SHP77 treated with DMSO at 0.1 percent for 48 hours (cell line): ENCODE data around the gene CFAP20.
"Not testable (repeated sequence)": the region's sequence is repeated elsewhere in the genome, so short reads cannot be mapped to it uniquely, and the experiment has no call there.

Source experiments
- DNase-seq: peaks from one replicate; lab custom pipeline; 2025; lab: John Stamatoyannopoulos, UW

CFAP20 gene

DNA sequence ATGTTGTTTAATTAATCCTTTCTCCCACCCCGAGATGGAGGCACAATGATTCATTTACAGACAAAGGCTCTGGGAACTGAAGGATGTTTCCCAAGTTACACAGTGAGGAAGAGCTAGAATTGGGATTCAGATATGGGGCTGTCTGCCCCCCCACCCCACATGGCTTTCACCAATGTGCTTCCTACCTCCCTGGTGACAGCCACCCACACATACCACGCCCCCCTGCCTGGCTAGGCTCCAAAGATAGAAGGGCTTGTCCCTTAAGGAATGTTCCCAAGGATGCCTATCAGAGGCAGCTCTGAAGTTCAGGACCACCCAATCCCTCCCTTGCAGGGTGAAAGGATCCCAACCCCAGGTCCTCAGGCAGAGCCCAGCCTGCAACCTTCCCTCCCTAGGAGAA, 32.9 kb downstream of the CFAP20 start:
- DNase-seq, result no peak

DNA sequence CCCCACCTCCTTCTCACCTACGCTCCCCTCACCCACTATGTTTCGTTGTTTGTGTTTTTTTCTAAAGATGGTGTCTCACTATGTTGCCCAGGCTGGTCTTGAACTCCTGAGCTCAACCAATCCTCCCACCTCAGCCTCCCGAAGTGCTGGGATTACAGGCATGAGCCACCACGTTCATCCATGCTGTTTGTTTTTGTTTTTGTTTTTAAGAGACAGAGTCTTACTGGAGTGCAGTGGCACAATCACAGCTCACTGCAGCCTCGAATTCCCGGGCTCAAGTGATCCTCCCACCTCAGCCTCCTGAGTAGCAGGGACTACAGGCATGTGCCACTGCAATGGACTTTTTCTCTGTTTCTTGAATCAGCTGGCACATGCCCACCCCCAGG, 33.6 kb downstream of the CFAP20 start:
- not testable (repeated sequence) for DNase-seq

DNA sequence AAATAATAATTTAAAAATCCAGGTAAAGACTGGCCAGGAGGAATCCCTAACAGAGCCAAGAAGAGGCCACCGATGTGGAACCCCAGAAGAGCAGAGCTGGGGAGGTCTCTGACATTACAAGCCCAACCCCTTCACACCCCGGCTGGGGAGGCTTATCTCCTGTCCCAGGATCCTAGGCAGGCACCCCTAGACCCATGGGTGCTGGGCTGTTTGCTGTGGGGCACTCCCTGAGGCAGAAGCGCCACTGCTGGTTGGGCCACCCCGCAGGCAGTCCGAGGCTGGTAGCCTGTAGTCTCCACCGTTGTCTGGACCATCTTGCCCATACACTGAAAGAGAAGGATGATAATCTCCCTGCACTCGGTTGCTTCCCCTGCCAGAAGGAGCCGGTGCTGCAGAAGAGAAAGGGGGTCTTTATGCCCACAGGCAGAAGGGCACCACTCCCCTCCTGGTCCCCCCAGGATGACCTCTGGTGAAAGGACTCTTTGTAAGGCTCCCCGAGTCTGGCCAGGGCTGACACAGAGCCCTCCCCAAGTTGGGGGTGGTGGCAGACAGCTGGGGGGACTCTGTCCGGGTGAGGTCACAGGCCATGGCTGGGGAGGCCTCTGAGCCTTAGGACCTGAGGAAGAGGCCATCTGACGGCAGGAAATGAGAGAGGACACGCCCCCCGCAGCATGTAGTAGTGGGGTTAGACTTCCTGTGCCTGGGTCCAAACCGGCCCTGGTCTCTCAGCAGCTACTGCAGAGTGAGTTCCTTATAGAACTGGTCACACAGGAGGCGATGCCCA, 34.2 kb downstream of the CFAP20 start:
- DNase-seq, result no peak

DNA sequence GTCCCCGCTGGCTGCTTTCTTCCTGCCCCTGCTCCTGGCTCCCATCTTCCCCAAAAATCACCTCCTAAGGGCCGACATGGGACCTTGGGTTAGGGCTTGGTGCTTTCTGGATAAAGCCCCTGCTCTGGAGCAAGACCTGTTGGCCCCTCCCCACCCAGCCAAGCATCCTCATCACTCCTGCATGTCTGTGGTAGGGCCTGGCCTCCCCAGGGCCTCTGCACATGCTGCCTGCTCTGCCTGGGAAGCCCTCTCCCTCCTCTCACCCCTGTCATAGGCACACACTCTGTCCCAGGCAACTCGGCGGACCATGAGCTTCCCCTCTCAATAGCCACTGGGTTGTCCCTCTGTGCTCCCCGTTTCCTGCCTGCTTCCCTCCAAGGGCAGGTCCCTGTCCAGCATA, 35.2 kb downstream of the CFAP20 start:
- DNase-seq, result no peak

DNA sequence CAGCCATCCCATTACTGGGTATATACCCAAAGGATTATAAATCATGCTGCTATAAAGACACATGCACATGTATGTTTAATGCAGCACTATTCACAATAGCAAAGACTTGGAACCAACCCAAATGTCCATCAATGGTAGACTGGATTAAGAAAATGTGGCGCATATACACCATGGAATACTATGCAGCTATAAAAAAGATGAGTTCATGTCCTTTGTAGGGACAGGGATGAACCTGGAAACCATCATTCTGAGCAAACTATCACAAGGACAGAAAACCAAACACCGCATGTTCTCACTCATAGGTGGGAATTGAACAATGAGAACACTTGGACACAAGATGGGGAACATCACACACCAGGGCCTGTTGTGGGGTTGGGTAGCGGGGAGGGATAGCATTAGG, 38.8 kb downstream of the CFAP20 start:
- not testable (repeated sequence) for DNase-seq

DNA sequence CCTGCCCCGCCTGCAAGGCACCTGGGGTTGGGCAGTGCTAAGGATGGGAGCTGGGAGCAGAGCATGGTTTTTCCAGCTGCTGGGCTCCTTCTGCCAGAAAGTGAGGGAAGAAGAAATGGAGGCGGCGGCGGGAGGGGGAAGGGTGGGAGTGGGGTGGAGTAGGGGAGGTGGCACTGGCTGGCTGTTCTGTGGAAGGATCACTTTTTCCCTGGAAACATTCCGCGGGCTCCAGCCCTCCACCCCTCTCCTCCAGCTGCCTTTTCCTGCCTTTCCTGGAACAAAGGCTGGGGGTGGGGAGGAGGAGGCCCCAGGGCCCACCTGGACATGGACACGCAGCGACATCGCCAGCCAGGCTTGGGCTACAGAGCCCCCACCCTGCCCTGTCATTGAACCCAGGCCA, 41.1 kb downstream of the CFAP20 start:
- no peak for DNase-seq

DNA sequence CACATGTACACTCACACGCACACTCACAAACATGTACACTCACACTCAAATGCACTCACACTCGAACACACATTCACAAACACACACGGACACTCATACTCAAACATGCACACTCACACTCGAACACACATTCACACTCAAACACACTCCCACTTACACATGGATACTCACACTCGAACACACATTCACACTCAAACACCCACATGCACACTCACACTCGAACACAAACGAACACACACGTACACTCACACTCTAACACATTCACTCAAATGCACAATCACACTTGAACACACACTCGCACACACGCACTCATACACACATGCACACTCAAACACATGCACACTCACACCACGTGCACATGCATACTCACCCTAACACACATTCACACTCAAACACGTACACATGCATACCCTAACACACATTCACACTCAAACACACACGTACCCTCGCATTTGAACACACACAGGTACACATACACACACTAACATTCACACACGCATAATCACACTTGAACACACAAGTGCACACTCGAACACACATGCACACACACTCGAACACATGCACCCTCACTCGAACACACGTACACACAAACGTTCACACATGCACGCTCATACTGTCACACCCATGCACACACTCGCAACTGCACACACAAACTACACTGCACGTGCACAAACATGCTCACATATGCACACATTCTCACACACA, 41.8 kb downstream of the CFAP20 start:
- no peak for DNase-seq

DNA sequence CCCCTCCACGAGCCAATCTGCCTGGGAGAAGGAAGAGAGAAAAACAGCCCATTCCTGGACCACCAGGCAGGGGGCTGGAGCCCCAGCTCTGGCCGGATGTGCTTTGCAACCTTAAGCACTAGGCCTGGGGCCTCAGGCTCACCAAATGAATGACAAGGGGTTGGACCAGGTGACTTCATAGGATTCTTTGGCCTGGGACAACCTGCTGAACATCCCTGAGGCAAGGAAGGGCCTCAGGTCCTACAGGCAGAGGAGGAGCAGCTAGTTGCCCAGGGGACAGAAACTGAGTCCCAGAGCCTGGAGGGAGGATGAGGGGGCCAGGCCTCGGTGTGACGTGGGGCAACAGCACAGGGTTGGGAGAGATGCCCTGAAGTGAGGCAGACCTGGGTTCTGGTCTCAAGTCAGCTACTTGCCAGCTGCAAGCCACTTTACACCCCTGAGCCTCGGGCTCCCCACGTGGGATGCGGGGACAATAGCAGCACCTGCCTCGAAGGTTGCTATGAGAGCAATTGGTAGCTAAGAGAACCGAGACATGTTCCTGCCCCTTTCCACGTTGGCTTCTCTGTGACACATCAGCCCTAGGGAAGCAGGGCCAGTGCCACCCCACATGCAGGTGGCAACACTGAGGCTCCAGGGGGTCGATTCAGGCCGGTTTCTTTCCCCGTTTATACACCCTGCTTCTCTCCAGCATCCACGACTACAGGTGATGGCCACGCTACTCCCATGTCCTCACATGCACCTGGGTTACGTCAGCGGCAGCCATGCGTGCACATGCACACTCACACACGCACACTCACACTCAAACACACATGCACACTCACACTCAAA, 42.6 kb downstream of the CFAP20 start:
- DNase-seq, result no peak

DNA sequence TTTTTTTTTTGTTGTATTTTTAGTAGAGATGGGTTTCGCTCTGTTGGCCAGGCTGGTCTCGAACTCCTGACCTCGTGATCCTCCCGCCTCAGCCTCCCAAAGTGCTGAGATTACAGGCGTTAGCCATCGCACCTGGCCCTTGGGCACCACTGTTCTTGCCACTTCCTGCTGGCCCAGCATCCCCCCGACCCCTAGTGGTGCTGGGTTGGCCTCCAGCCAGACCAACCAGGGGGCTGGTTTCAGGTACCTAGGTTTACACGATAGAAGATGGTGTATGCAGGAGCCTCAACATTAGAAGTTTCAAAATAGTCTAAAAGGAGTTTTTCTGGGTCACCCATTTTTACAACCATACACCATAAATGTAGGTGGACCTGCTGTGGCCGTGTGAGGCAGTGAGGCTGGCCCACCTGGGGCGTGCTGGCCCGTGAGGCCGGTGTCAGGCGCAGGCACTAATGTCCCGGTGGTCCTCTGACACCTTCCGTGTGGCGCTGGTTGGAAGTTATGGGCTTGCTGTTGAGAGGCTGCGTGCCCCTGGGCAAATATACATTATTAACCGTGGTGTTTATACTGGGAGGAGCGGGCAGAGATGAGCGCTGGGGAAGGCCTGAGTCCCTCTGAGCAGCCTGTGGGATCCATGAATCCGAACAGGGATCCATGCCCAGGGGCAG, 43.5 kb downstream of the CFAP20 start:
- DNase-seq, result no peak

DNA sequence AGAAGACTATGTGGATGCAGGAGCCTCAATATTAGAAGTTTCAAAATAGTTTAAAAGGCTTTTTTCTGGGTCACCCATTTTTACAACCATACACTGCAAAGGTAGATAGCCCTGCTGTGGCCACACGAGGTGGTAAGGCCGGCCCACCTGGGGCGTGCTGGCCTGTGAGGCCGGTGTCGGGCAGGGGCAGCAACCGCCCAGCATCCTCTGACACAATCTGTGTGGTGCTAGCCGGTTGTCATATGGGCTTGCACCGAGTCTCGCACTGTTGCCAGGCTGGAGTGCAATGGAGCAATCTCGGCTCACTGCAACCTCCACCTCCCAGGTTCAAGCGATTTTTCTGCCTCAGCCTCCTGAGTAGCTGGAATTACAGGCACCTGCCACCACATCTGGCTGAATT, 44.0 kb downstream of the CFAP20 start:
- no peak for DNase-seq

DNA sequence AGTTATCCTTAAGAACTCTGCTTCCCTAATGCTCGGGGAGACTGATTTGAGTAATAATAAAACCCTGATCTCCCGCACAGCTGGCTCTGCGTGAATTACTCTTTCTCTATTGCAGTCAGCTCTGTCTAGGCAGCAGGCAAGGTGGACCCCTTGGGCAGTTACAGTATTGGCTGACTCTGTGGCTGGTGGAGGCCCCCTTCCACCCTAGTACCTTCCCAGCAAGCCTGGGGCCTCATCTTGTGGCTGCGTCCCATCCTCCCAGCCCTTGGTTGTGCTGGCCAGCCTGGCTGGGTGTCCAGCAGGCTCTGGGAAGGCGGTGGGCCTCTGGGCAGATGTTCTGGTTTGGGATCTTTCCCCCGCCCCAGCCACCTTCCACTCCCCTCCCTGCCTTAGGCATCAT, 44.5 kb downstream of the CFAP20 start:
- DNase-seq, result no peak

DNA sequence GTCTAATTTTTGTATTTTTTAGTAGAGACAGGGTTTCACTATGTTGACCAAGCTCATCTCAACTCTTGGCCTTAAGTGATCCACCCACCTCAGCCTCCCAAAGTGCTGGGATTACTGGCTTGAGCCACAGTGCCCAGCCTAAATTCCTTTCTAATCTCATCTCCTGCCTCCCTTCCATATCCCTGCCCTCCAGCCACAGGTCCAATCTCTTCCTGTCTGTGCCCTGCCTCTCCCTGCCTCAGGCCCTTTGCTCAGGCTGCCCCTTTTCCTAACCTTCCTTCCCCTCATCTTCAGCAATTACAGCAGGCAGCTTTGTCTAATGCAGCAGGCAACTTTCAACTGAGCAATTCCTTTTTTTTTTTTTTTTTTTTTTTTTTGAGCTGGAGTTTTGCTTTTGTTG, 46.8 kb downstream of the CFAP20 start:
- DNase-seq, result no peak

DNA sequence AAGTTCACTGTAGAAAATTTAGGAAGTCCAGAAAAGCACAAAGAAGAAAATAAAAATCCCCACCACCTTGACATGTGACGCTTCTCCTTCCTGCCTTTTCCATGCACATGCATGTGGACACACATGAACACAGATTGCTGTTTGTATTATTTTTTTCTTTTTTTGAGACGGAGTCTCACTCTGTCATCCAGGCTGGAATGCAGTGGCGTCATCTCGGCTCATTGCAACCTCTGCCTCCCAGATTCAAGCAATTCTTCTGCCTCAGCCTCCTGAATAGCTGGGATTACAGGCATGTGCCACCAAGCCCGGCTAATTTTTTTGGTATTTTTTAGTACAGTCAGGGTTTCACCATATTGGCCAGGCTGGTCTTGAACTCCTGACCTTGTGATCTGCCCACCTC, 48.5 kb downstream of the CFAP20 start:
- not testable (repeated sequence) for DNase-seq

DNA sequence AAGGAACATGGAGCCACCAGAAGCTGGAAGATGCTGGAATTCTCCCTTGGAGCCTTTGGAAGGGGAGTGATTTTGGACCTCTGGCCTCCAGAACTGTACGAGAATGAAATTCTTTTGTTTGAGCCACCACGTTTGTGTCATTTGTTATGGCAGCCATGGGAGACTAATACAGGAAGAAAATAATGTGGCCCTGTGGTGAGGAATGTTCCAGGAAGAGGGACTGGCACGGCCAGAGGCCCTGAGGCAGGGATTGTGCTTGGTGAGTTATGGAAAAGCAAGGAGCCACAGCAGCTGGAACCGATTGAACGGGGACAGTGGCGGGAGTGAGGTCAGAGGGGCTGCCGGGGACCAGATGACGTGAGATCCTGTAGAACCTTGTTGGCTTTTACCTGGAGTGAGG, 51.4 kb downstream of the CFAP20 start:
- DNase-seq, result no peak

DNA sequence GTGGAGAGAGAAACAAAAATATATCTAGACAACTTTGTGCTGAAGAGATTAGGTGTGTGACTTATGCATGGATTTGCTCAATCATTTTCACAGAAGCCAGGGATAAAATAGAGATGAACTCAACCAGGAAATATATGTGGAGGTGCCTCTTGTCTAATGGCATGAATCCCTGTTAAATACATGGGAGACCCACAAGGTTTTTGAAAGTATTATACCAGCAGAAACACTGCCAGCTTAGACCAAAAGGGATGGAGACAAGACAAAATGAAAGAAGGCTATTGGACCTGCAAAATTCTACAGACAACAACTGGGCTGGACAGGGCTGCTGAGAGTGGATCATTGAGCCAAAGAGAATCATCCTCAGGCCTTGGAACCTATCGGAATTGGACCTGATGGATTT, 52.7 kb downstream of the CFAP20 start:
- no peak for DNase-seq

DNA sequence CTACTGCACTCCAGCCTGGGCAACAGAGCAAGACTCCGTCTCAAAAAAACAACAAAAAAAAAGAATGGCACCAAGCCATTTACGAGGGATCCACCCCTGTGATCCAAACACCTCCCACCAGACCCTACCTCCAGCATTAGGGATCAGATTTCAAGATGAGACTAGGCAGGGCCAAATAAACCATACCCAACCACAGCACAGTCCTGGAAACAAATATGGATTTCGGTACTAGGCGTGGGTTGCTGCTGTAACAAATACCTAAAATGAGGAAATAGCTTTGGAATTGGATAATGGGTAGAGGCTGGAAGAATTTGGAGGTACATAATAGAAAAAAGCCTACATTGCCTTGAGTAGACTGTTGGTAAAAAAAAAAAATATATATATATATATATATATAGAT, 54.5 kb downstream of the CFAP20 start:
- no peak for DNase-seq

DNA sequence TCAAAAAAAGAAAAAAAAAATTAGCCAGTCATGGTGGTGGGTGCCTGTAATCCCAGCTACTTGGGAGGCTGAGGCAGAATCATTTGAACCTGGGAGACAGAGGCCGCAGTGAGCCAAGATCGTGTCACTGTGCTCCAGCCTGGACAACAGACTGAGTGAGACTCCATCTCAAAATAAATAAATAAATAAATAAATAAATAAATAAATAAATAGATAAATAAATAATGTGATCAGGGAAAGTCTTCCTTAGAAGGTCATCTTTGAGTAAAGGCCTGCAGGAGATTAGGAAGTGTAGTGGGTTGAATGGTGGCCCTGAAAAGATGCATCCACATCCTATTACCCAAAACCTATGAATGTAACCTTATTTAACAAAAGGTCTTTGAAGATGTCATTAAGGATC, 56.1 kb downstream of the CFAP20 start:
- not testable (repeated sequence) for DNase-seq

DNA sequence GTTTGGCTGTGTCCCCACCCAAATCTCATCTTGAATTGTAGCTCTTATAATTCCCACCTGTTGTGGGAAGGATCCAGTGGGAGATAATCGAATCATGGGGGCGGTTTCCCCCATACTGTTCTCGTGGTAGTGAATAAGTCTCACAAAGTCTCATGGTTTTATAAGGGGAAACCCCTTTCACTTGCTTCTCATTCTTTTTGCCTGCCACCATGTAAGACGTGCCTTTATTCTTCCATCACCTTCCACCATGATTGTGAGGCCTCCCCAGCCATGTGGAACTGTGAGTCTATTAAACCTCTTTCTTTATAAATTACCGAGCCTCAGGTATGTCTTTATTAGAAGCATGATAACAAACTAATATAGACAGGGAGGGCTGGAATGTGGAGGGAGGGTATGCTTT, 57.0 kb downstream of the CFAP20 start:
- not testable (repeated sequence) for DNase-seq

DNA sequence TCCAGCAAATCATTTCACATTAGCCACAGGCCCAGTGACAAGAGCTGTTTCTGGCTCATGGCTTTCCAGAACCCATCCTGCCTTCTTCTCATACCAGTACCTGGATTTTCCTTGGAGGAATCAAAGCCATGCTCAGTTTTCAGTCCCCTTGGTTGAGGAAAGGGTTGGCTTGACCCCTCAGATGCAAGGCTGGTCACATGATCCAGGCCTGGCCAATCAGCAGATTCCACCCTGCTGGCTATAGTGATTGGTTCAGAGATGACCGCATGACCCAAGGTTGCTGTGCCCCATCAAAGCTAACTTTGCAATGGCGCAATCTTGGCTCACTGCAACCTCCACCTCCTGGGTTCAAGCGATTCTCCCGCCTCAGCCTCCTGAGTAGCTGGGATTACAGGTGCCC, 58.6 kb downstream of the CFAP20 start:
- no peak for DNase-seq
